Activated CD4-positive, alpha-beta T cell treated with anti-CD3 and anti-CD28 coated beads for 24 hours (primary cell): ENCODE results near the gene TNC.

Source experiments
- DNase-seq, 2 donors: peaks; one replicate each; pipeline ENCODE4 v3.0.0-alpha.2; 2020; ENCODE audit warnings: low read depth in 2 of 2

TNC gene

GRCh38 chr9:115050002-115050490, 67.9 kb downstream of the TNC start:
- no peak for DNase-seq

GRCh38 chr9:115046824-115047223, 71.1 kb downstream of the TNC start:
- no peak for DNase-seq

- no peak for DNase-seq
Observed at GRCh38 chr9:115046199-115046598, 71.8 kb downstream of the TNC start.

- DNase-seq: no peak
Observed at GRCh38 chr9:115043632-115044031, 74.3 kb downstream of the TNC start.

- DNase-seq: peak in 1 of 2 donors; percentile 19
Observed at GRCh38 chr9:115042781-115043509, 75.0 kb downstream of the TNC start.

GRCh38 chr9:115039516-115040120, 78.3 kb downstream of the TNC start:
- DNase-seq: no peak

- DNase-seq: no peak
Observed at GRCh38 chr9:115038178-115038577, 79.8 kb downstream of the TNC start.

- no peak for DNase-seq
Observed at GRCh38 chr9:115036691-115037090, 81.3 kb downstream of the TNC start.

- DNase-seq: peak; percentile 15 to 25
Observed at GRCh38 chr9:115035841-115036612, 81.9 kb downstream of the TNC start.

GRCh38 chr9:115034801-115035200, 83.2 kb downstream of the TNC start:
- DNase-seq: no peak

- DNase-seq: no peak
Observed at GRCh38 chr9:115033800-115034199, 84.2 kb downstream of the TNC start.

- no peak for DNase-seq
Observed at GRCh38 chr9:115032296-115032695, 85.7 kb downstream of the TNC start.

GRCh38 chr9:115030006-115030405, 88.0 kb downstream of the TNC start:
- DNase-seq: no peak

GRCh38 chr9:115025721-115026120, 92.2 kb downstream of the TNC start:
- DNase-seq: no peak

- DNase-seq: no peak
Observed at GRCh38 chr9:115024925-115025535, 92.9 kb downstream of the TNC start.

GRCh38 chr9:115022760-115023434, 95.1 kb downstream of the TNC start:
- no peak for DNase-seq

GRCh38 chr9:115018547-115019435, 99.2 kb downstream of the TNC start:
- no peak for DNase-seq

GRCh38 chr9:115016344-115016743, 101.6 kb downstream of the TNC start:
- DNase-seq: no peak

GRCh38 chr9:115015018-115015635, 102.8 kb downstream of the TNC start:
- no peak for DNase-seq

- no peak for DNase-seq
Observed at GRCh38 chr9:115014438-115014837, 103.5 kb downstream of the TNC start.
